ENCODE results near the gene KNSTRN. TPM values are rescaled to one million over a fixed set of nuclear protein-coding genes. Genes with fewer than 3 reads are reported as not detected.

Gene KNSTRN
- total and polyA plus RNA-seq, 10 donors: 6.0 to 16.8 (median 10.2) TPM

DNA sequence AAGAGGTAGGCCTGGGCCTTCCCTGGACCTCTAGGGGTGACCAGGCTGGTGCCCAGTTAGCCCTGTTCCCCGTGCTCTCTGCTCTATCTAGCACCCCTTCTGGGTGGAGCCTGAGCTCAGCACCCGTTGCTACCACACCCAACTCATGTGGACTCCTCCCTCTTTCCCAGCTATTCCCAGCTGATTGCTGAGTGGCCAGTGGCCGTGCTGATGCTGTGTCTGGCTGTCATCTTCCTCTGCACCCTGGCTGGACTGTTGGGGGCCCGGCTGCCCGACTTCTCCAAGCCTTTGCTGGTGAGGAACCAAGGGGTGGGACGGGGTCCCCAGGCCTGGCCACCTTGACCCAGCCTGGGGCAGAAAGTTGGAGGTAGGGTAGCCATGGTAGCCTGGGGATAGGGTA is 18.3 kb upstream of the KNSTRN start:
- TF ChIP-seq, protein P1, sequence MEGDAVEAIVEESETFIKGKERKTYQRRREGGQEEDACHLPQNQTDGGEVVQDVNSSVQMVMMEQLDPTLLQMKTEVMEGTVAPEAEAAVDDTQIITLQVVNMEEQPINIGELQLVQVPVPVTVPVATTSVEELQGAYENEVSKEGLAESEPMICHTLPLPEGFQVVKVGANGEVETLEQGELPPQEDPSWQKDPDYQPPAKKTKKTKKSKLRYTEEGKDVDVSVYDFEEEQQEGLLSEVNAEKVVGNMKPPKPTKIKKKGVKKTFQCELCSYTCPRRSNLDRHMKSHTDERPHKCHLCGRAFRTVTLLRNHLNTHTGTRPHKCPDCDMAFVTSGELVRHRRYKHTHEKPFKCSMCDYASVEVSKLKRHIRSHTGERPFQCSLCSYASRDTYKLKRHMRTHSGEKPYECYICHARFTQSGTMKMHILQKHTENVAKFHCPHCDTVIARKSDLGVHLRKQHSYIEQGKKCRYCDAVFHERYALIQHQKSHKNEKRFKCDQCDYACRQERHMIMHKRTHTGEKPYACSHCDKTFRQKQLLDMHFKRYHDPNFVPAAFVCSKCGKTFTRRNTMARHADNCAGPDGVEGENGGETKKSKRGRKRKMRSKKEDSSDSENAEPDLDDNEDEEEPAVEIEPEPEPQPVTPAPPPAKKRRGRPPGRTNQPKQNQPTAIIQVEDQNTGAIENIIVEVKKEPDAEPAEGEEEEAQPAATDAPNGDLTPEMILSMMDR (IDR thresholded peaks at IDR 0.05 in 8 of 11, conservative IDR thresholded peaks at IDR 0.05 in 3 of 11): no peak
- TF ChIP-seq POLR2A (IDR thresholded peaks at IDR 0.05): no peak
- no peak for TF ChIP-seq POLR2AphosphoS5 (IDR thresholded peaks at IDR 0.05)
- DNase-seq: peak; percentile 51
- intact Hi-C loops (cut with DNase I; ENCODE audit: low total_unique reads): loop anchor here (10.0 kb wide), 1 partner anchor 51 kb away; no protein-coding TSS in a partner anchor
- WGBS, 5 donors: 72 to 91% (median 84%) methylated on average over 6 of the region's 6 CpGs
- Histone ChIP-seq H3K27ac (no peak overlapping the region), H3K9me3 (no peaks in the 10 kb centered on the region), H3K36me3 (peaks cover 0 to 5% (median 0%) of the 10 kb centered on the region in 6 donors), H3K4me3 (no peak overlapping the region), H3K4me1 (peaks cover 10 to 33% (median 20%) of the 10 kb centered on the region in 6 donors), H3K27me3 (replicated peaks in 1 of 7) (no peaks in the 10 kb centered on the region)

- TF ChIP-seq, protein P1 (IDR thresholded peaks at IDR 0.05 in 8 of 11, conservative IDR thresholded peaks at IDR 0.05 in 3 of 11): no peak
- TF ChIP-seq POLR2A (IDR thresholded peaks at IDR 0.05) (no peak), POLR2AphosphoS5 (IDR thresholded peaks at IDR 0.05) (no peak)
- Histone ChIP-seq H3K9me3 (no peaks in the 10 kb centered on the region), H3K36me3 (peaks cover 0 to 5% (median 0%) of the 10 kb centered on the region in 6 donors), H3K27me3 (replicated peaks in 1 of 7) (no peaks in the 10 kb centered on the region), H3K27ac (no peak overlapping the region), H3K4me1 (peaks cover 10 to 33% (median 20%) of the 10 kb centered on the region in 6 donors), H3K4me3 (no peak overlapping the region)
- 90 to 94% (median 93%) methylated on average over 5 of the region's 5 CpGs for whole genome bisulfite sequencing, 5 donors
- intact Hi-C loops (cut with DNase I; ENCODE audit: low total_unique reads): loop anchor here (10.0 kb wide), 1 partner anchor 50 kb away; no protein-coding TSS in a partner anchor
- peak; percentile 41 for DNase-seq
Observed at GRCh38 chr15:40365016-40365415, 17.5 kb upstream of the KNSTRN start.

- 86 to 92% (median 89%) methylated on average over 11 of the region's 11 CpGs for WGBS, 5 donors
- TF ChIP-seq POLR2A (IDR thresholded peaks at IDR 0.05): no peak
- TF ChIP-seq POLR2AphosphoS5 (IDR thresholded peaks at IDR 0.05): no peak
- TF ChIP-seq, protein P1 (IDR thresholded peaks at IDR 0.05 in 8 of 11, conservative IDR thresholded peaks at IDR 0.05 in 3 of 11): no peak
- H3K27ac ChIP-seq: no peak overlapping the region
- peak; percentile 56 for DNase-seq
- no peaks in the 10 kb centered on the region for H3K9me3 ChIP-seq
- intact Hi-C loops (cut with DNase I; ENCODE audit: low total_unique reads): loop anchor here (10.0 kb wide), 1 partner anchor 49 kb away; no protein-coding TSS in a partner anchor
- H3K36me3 ChIP-seq: peaks cover 0 to 5% (median 0%) of the 10 kb centered on the region in 6 donors
- no peaks in the 10 kb centered on the region for H3K27me3 ChIP-seq (replicated peaks in 1 of 7)
- H3K4me3 ChIP-seq: no peak overlapping the region
- peaks cover 10 to 33% (median 20%) of the 10 kb centered on the region in 6 donors for H3K4me1 ChIP-seq
Observed at GRCh38 chr15:40365624-40366456, 16.7 kb upstream of the KNSTRN start.

All from spleen (tissue), 11 donors.